Measurements from ENCODE around the gene HK1. TPM values are rescaled to one million over a fixed set of nuclear protein-coding genes. Genes with fewer than 3 reads are reported as not detected.

Gene HK1
- total RNA-seq, 2 donors from 2014 or later, result 38.0 to 78.8 TPM

GRCh38 chr10:69352569-69353264 lies 74.4 kb downstream of the HK1 start:
- Histone ChIP-seq H3K4me3 (ENCODE audit: low read length) (no peak overlapping the region), H3K27ac (ENCODE audit: low read depth, low read length) (no peak overlapping the region), H3K9ac (ENCODE audit: extremely low read depth, low read length, poor library complexity, severe bottlenecking) (no peak overlapping the region), H3K4me1 (ENCODE audit: control insufficient read depth, insufficient read depth, low read length) (no peaks in the 10 kb centered on the region), H3K27me3 (ENCODE audit: control insufficient read depth, insufficient read depth, low read length, poor library complexity, severe bottlenecking) (no peaks in the 10 kb centered on the region), H3K9me3 (ENCODE audit: control insufficient read depth, low read length) (no peaks in the 10 kb centered on the region), H3K36me3 (ENCODE audit: control insufficient read depth, insufficient read depth, low read length) (no peaks in the 10 kb centered on the region)
- Mint-ChIP-seq H3K27me3 (ENCODE audit: insufficient read depth) (no peaks in the 10 kb centered on the region), H3K27ac (peak overlapping the region; percentile 81), H3K4me1 (peaks cover 18% of the 10 kb centered on the region), H3K9me3 (no peaks in the 10 kb centered on the region), H3K4me3 (no peak overlapping the region), H3K36me3 (ENCODE audit: low read depth) (peaks cover 20% of the 10 kb centered on the region)
- TF ChIP-seq CTCF (conservative IDR thresholded peaks at IDR 0.05), result no peak
- no peak for DNase-seq
- WGBS, 2 experiments (ENCODE audit: insufficient coverage in 1 of 2, insufficient read length in 1 of 2), result 87 to 90% methylated on average over 3 to 4 of the region's 4 CpGs

GRCh38 chr10:69353977-69354635 lies 75.8 kb downstream of the HK1 start:
- Mint-ChIP-seq H3K4me3 (no peak overlapping the region), H3K4me1 (peaks cover 11% of the 10 kb centered on the region), H3K9me3 (no peaks in the 10 kb centered on the region), H3K27ac (peak overlapping the region; percentile 19), H3K27me3 (ENCODE audit: insufficient read depth) (no peaks in the 10 kb centered on the region), H3K36me3 (ENCODE audit: low read depth) (peaks cover 14% of the 10 kb centered on the region)
- 91% methylated on average over 6 to 8 of the region's 8 CpGs for WGBS, 2 experiments (ENCODE audit: insufficient coverage in 1 of 2, insufficient read length in 1 of 2)
- H3K9me3 ChIP-seq (ENCODE audit: control insufficient read depth, low read length), result no peaks in the 10 kb centered on the region
- no peak overlapping the region for H3K9ac ChIP-seq (ENCODE audit: extremely low read depth, low read length, poor library complexity, severe bottlenecking)
- H3K27me3 ChIP-seq (ENCODE audit: control insufficient read depth, insufficient read depth, low read length, poor library complexity, severe bottlenecking), result no peaks in the 10 kb centered on the region
- H3K4me1 ChIP-seq (ENCODE audit: control insufficient read depth, insufficient read depth, low read length), result no peaks in the 10 kb centered on the region
- no peak overlapping the region for H3K4me3 ChIP-seq (ENCODE audit: low read length)
- no peaks in the 10 kb centered on the region for H3K36me3 ChIP-seq (ENCODE audit: control insufficient read depth, insufficient read depth, low read length)
- DNase-seq, result no peak
- no peak for TF ChIP-seq CTCF (conservative IDR thresholded peaks at IDR 0.05)
- no peak overlapping the region for H3K27ac ChIP-seq (ENCODE audit: low read depth, low read length)

GRCh38 chr10:69356187-69356586 lies 77.9 kb downstream of the HK1 start:
- Histone ChIP-seq H3K27ac (ENCODE audit: low read depth, low read length) (no peak overlapping the region), H3K4me1 (ENCODE audit: control insufficient read depth, insufficient read depth, low read length) (no peaks in the 10 kb centered on the region), H3K4me3 (ENCODE audit: low read length) (no peak overlapping the region), H3K36me3 (ENCODE audit: control insufficient read depth, insufficient read depth, low read length) (no peaks in the 10 kb centered on the region), H3K9me3 (ENCODE audit: control insufficient read depth, low read length) (no peaks in the 10 kb centered on the region), H3K9ac (ENCODE audit: extremely low read depth, low read length, poor library complexity, severe bottlenecking) (no peak overlapping the region), H3K27me3 (ENCODE audit: control insufficient read depth, insufficient read depth, low read length, poor library complexity, severe bottlenecking) (no peaks in the 10 kb centered on the region)
- WGBS, 2 experiments (ENCODE audit: insufficient coverage in 1 of 2, insufficient read length in 1 of 2), result 89 to 92% methylated on average over 2 of the region's 2 CpGs
- peaks cover 2% of the 10 kb centered on the region for H3K36me3 Mint-ChIP-seq (ENCODE audit: low read depth)
- no peak for TF ChIP-seq CTCF (conservative IDR thresholded peaks at IDR 0.05)
- H3K9me3 Mint-ChIP-seq, result no peaks in the 10 kb centered on the region
- H3K27me3 Mint-ChIP-seq (ENCODE audit: insufficient read depth), result no peaks in the 10 kb centered on the region
- H3K4me3 Mint-ChIP-seq, result no peak overlapping the region
- DNase-seq, result no peak
- no peak overlapping the region for H3K27ac Mint-ChIP-seq
- peaks cover 20% of the 10 kb centered on the region for H3K4me1 Mint-ChIP-seq
